ENCODE results near the gene HSPA5.
A peak's percentile ranks its signal among the peaks of the same experiment; 100 is the strongest.
"Not testable (repeated sequence)": the region's sequence is repeated elsewhere in the genome, so short reads cannot be mapped to it uniquely, and the experiment has no call there.

HSPA5 gene

GRCh38 chr9:125241863-125242739, 958 bp upstream of the HSPA5 start:
- no peak for DNase-seq

- no peak for DNase-seq
Measured at GRCh38 chr9:125240649-125240999, 519 bp downstream of the HSPA5 start.

DNA sequence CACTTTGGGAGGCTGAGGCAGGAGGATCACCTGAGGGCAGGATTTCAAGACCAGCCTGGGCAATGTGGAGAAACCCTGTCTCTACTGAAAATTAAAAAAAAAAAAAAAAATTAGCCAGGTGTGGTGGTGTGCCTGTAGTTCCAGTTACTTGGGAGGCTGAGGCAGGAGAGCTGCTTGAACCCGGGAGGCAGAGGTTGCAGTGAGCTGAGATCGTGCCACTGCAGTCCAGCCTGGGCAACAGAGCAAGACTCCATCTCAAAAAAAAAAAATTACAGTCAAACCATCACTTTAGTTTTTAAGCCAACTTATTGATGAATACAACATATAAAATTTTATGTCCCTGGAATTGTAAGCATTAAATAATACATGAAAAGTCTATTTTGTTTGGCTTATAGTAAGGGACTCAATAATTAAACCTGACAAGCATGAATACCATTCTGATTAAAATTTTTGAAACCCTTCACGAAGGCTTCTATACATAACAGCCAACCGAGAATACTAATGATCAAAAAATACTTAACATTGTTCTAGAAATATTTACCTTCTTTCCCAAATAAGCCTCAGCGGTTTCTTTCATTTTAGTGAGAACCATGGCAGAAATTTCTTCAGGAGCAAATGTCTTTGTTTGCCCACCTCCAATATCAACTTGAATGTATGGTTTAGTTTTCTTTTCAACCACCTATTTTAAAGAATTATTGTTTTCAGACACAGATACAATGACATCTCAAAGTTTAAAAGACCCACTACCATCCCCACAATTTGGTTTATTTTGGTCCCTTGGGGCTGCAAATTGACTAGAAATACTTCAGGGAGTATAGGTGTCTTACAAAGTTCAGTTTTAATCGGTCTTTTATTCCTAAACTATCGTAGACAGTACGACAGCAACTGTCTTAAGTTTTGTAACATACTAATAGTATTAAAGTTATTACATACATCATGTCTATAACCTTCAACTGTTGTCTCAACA, 1.2 kb downstream of the HSPA5 start:
- no peak for DNase-seq

- no peak for DNase-seq
Measured at GRCh38 chr9:125238915-125239446, 2.2 kb downstream of the HSPA5 start.

GRCh38 chr9:125238127-125238914, 2.8 kb downstream of the HSPA5 start:
- no peak for DNase-seq

DNA sequence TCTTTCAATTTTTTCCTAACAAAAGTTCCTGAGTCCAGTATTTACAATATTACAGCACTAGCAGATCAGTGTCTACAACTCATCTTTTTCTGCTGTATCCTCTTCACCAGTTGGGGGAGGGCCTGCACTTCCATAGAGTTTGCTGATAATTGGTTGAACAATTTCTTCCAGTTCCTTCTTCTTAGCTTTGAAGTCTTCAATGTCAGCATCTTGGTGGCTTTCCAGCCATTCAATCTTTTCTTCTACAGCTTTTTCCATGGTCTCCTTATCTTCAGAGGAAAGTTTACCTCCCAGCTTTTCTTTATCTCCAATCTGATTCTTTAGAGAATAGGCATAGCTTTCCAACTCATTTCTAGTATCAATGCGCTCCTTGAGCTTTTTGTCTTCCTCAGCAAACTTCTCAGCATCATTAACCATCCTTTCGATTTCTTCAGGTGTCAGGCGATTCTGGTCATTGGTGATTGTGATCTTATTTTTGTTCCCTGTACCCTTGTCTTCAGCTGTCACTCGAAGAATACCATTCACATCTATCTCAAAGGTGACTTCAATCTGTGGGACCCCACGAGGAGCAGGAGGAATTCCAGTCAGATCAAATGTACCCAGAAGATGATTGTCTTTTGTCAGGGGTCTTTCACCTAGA, 4.5 kb downstream of the HSPA5 start:
- DNase-seq, result not testable (repeated sequence)

DNA sequence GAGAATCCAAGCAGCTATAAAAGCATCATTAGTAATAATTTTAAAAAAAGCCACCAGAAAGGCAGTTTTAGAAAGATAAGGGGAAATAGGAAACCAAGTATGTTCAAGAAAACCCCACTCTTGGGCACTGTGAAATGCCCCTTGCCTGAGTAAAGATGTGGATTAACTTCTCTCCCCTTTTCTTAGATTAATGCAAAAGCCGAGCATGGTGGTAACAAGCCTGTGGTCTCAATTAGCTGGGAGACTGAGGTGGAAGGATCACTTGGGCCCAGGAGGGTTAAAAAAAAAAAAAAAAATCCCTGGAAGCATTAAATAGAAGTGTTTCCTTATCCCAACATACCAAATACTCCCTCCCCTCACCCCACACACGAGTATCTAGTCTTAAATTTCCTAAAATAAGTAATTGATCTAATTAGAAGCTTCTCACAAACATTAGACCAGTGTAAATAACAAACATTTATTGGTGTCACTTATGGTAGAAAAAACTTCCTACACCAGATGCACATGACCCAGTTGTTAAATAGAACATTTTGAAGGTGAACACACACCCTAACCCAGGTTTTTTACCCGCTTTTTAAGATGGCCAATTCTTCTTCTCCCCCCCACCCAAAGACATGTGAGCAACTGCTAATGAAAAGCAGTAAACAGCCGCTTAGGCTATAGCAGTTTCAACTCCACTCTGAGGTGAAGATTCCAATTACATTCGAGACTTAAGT, 5.2 kb downstream of the HSPA5 start:
- DNase-seq, result no peak

DNA sequence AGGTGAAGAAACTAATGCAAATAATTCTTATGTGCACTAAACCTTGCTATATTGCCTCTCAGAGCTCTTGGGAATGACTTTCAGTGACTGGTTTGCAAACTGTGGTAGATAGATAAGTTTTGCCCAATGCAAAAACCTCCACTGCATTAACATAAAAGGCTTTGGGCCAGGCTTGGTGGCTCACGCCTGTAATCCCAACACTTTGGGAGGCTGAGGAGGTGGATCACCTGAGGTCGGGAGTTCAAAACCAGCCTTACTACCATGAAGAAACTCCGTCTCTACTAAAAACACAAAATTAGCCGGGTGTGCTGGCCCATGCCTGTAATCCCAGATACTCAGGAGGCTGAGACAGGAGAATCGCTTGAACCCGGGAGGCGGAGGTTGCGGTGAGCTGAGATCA, 7.0 kb downstream of the HSPA5 start:
- not testable (repeated sequence) for DNase-seq

GRCh38 chr9:125233678-125234077, 7.5 kb downstream of the HSPA5 start:
- no peak for DNase-seq

DNA sequence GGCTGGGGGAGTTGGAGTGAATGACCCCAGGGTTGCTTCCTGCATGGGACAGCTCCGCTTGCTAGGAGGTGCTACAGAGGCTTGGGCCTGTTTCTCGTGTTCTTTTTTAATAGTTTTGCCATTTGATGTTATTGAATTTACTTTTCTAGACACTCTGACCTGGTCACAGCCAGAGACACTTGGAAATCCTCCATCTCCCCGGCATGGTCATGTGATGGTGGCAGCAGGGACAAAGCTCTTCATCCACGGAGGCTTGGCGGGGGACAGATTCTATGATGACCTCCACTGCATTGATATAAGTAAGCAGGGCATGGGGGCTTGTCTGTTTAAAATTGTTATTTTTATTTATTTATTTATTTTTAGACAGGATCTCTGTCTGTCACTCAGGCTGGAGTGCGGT, 13.4 kb downstream of the HSPA5 start:
- DNase-seq, result no peak

GRCh38 chr9:125224858-125225257, 16.3 kb downstream of the HSPA5 start:
- DNase-seq, result not testable (repeated sequence)

GRCh38 chr9:125218621-125219020, 22.5 kb downstream of the HSPA5 start:
- no peak for DNase-seq

DNA sequence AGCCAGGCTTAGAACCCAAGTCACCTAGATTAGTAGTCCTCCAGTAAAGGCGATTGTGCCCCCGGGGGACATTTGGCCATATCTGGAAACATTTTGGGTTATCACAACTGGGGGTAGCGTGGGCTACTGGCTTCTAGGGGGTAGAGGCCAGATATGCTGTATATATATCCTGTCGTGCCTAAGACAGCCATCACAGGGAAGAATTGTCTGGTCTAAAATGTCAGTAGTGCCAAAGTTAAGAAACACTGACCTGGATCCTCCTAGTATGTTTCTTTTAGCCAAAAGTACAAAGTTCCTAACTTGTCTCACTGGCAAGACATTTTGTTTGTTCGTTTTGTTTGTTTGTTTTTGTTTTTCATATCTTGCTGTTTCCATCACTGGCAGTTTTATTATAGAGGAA, 27.0 kb downstream of the HSPA5 start:
- no peak for DNase-seq

- no peak for DNase-seq
Measured at GRCh38 chr9:125204477-125204876, 36.7 kb downstream of the HSPA5 start.

DNA sequence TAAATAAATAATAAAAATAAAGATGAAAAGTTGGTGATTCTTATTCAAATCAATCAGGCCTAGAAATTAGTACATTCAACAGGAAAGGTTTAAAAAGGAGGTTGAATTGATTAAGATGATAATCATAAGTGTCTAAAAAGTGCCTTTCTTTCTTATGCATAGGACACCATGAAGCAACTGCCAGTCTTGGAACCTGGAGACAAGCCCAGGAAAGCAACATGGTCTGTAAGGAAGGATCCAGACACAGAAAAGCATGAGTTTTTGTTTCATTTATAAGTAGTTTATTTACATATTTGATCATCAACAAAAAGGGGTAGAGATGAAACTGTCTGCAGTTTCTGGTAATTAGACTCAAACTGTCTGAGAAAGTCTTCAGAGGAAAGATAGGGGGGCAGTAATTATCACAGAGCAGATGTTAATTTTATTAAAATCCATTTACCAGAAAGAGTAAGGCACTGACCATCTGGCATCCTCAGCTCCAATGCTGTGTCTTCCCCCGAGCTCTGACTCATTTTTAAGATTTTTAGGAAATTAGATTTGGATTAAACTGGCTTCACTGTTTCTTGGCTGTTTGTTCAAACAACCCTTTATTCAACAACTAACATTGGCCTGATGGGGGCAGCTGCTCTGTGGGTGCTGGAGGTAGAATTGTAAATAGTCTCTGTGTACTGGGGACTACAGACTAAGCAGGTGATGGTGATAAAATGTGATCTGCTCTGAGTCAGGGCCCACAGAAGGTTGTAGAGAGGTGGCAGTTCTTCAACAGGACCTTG, 38.1 kb downstream of the HSPA5 start:
- DNase-seq, result no peak

DNA sequence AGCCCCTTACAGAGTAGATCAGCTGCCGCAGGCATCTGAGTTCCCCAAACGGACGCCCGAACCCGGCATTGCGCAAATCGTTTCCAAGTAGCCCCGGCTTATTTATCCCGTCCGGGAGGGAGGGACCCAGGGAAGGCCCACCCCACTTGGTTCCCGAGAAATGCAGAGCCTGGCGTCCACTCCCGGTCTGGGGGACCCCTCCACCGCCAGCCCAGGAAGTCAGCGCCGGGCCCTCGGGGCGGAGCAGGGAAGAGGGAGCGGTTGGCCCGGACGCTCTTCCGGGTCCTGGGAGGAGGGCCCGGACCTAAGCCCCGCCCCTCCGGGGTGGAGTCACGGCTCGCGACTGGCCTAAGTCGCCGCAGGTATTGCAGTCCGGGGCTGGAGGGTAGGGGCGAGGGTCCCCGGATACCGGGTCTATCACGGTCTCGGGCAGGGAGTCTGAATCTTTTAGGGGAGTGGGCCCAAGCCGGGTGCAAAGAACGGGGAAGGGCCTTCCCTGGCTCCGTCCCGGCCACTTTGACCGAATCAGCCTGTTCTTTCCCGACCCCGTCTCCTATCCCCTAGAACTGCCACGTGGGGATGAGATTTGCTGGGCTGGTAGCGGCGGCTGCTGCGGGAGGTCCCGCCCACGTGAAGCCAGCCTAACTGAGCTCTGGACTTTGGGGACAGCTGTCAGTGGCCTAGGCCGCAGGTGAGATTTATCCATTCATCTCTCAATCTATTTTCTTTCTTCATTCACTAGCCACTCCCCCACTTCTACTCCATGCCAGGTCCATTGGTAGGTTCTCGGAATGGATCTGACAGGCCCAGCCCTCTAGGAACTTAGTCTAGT, 40.7 kb downstream of the HSPA5 start, which contains the start of gene RABEPK:
RABEPK (plus strand) TSS at position 327 of the 832 bp plus-strand sequence. CDS start 2,472 bp downstream, outside the sequence.
- DNase-seq, result peak; percentile 88

GRCh38 chr9:125195591-125195990, 45.6 kb downstream of the HSPA5 start:
- DNase-seq, result not testable (repeated sequence)

DNA sequence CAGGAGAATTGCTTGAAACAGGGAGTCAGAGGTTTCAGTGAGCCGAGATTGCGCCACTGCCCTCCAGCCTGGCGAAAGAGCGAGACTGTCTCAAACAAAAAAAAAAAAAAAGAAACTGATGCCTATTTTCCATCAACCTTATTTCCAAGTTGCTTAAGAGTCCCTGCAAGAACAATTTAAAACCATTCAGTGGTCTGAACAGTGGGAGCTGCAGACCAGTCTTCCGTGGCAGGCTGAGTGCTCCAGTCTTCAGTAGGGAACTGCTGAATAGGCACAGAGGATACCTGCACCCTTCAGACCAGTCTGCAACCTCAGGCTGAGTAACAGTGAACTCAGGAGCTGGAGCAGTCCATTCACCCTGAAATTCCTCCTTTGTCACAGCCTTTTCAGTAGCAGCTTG, 46.7 kb downstream of the HSPA5 start:
- DNase-seq, result not testable (repeated sequence)

DNA sequence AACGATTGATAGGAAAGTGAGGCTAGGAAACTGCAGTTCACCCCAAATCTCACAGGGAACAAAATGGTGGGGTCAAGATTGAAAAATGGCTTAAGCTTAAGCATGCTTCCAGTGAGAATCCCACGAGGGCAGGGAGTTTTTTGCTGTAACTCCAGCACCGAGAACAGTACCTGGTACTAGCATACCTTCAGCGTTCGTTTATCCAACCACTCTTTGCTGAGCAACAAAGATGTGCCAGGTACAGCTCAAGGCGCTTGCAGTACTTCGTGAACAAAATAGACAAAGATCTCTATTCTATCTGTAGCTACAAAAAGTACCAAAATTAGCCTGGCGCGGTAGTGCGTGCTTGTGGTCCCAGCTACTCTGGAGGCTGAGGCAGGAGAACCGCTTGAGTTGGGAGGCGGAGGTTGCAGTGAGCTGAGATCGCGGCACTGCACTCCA, 50.8 kb downstream of the HSPA5 start:
- DNase-seq, result peak; percentile 19

Measured in CD4-positive, alpha-beta T cell treated with Interleukin-10 for 1 hour (primary cell).